Esophagus (tissue), 2 donors: ENCODE data around the gene CNMD. TPM values are rescaled to one million over a fixed set of nuclear protein-coding genes. Genes with fewer than 3 reads are reported as not detected.

Source experiments
- H3K27ac ChIP-seq, 2 donors: one replicate each; pipeline ENCODE4 v1.5.1; 2013; ENCODE audit warnings: low read depth in 2 of 2, mild to moderate bottlenecking in 2 of 2, inconsistent platforms in 1 of 2, low read length in 1 of 2, moderate library complexity in 1 of 2
- H3K27me3 ChIP-seq, 2 donors: one replicate each; pipeline ENCODE4 v1.6.1; 2013; ENCODE audit warnings: low read length in 2 of 2, control low read depth in 1 of 2, mild to moderate bottlenecking in 1 of 2; ENCODE audit not compliant: insufficient read depth in 2 of 2, control insufficient read depth in 1 of 2
- H3K36me3 ChIP-seq, 2 donors: one replicate each; pipeline ENCODE4 v1.6.1; 2013; ENCODE audit warnings: low read length in 1 of 2; ENCODE audit not compliant: control insufficient read depth in 2 of 2, insufficient read depth in 2 of 2
- H3K4me1 ChIP-seq, 2 donors: one replicate each; pipeline ENCODE4 v1.6.1; 2013; ENCODE audit warnings: low read length in 1 of 2; ENCODE audit not compliant: control insufficient read depth in 2 of 2, insufficient read depth in 2 of 2
- H3K4me3 ChIP-seq, 2 donors: one replicate each; pipeline ENCODE4 v1.5.1; 2013; ENCODE audit warnings: low read length in 2 of 2, mild to moderate bottlenecking in 2 of 2, low read depth in 1 of 2, moderate library complexity in 1 of 2
- H3K9me3 ChIP-seq, 2 donors: one replicate each; pipeline ENCODE4 v1.6.1; 2013; ENCODE audit warnings: mild to moderate bottlenecking in 2 of 2, low read depth in 1 of 2, low read length in 1 of 2, moderate library complexity in 1 of 2; ENCODE audit not compliant: control insufficient read depth in 2 of 2, insufficient read depth in 1 of 2
- WGBS, 2 donors: extraction: QIAGEN DNeasy Blood & Tissue Kit; methylation state at CpG; one replicate each; pipeline ENCODE4 v1.1.7; 2013; 5-methylcytosine and 5-hydroxymethylcytosine counted together
- polyA plus RNA-seq, 2 donors: library from polyadenylated mRNA; stranded (reverse); fragments of 200-250 nt; gene quantifications; one replicate each; pipeline ENCODE4 v1.2.3, GENCODE V29; 2013
- donor health status: healthy with polysubstance abuse.
- donor health status: Bipolar disorder and iron deficiency.

CNMD gene
- polyA plus RNA-seq, 2 donors: not detected

GRCh38 chr13:52780092-52780491, 40.5 kb upstream of the CNMD start:
- 77 to 80% methylated on average over 4 of the region's 4 CpGs for WGBS, 2 donors
- no peaks in the 10 kb centered on the region for H3K9me3 ChIP-seq
- H3K27me3 ChIP-seq: no peaks in the 10 kb centered on the region
- H3K36me3 ChIP-seq: no peaks in the 10 kb centered on the region
- no peaks in the 10 kb centered on the region for H3K4me1 ChIP-seq
- H3K27ac ChIP-seq: no peak overlapping the region
- H3K4me3 ChIP-seq: no peak overlapping the region

GRCh38 chr13:52779103-52779502, 39.5 kb upstream of the CNMD start:
- H3K9me3 ChIP-seq: no peaks in the 10 kb centered on the region
- H3K4me1 ChIP-seq: no peaks in the 10 kb centered on the region
- no peaks in the 10 kb centered on the region for H3K36me3 ChIP-seq
- no peak overlapping the region for H3K4me3 ChIP-seq
- 35 to 51% methylated on average over 11 of the region's 11 CpGs for WGBS, 2 donors
- H3K27me3 ChIP-seq: no peaks in the 10 kb centered on the region
- H3K27ac ChIP-seq: no peak overlapping the region

DNA sequence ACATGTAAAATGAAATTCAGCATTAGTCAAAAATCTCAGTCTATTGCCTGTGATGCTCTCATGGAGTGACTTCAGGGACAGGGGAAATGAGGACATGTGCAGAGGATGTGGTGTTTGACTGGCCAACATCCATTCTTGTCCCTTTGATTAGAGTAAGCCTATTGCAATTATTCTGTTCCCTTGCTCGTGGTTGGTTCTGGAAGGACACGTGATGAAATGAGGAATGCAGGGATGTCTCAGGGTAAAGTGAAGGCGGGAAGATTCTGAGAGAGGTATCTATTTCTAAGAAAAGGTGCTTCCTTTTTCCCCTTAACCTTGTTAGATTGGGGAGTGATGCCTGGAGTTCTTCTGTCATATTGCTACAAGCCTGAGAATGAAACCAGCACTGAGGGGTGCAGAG, 37.1 kb upstream of the CNMD start:
- no peaks in the 10 kb centered on the region for H3K27me3 ChIP-seq
- no peak overlapping the region for H3K27ac ChIP-seq
- H3K9me3 ChIP-seq: no peaks in the 10 kb centered on the region
- WGBS, 2 donors: 69 to 72% methylated on average over 3 of the region's 3 CpGs
- H3K4me3 ChIP-seq: no peak overlapping the region
- H3K4me1 ChIP-seq: no peaks in the 10 kb centered on the region
- no peaks in the 10 kb centered on the region for H3K36me3 ChIP-seq

DNA sequence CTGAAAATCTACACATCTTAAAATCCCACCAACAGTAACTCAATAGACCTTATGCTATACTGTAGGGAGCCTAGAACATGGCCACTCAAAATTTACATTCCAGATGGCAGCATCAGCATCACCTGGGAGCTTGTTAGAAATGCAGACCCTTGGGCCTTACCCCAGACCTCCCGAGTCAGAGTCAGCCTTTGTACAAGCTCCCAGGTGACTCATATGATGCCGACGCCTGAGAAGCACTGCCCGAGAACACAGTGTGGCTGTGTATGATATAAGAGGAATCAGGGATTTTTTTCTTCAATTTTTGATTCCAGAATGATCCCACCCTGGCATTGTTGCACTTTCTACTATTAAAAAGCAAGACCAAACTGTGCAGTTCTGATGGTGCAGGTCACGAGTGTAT, 35.9 kb upstream of the CNMD start:
- 56% methylated on average over 5 of the region's 5 CpGs for WGBS, 2 donors
- no peaks in the 10 kb centered on the region for H3K9me3 ChIP-seq

DNA sequence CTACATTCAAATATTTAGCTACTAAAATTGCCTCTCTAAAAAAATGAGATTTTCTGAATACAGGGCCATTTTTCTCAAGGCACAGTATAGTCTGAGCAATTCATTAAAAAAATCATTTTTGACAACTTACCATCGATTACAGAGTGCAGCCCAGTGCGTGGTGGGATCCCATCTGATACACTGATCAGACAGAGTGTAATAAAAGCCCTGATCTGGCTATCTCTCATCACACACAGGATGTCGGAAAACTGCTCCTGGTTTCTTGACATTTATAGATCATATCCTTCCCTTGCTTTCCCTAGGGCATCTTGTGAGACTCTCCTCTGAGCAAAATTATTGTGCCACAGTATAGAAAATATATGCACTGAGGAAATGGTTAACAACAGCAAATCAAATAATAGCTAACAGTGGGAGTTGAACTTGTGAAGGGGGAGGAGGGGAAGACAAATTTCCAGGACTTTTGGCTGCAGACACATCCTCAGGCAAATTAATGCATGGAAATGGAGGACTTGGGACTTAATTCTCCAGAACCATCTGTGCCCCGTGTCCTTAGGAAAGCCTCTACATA, 28.4 kb upstream of the CNMD start:
- H3K27me3 ChIP-seq: no peaks in the 10 kb centered on the region
- H3K36me3 ChIP-seq: no peaks in the 10 kb centered on the region
- H3K27ac ChIP-seq: no peak overlapping the region
- 71 to 74% methylated on average over 4 of the region's 4 CpGs for WGBS, 2 donors
- H3K4me3 ChIP-seq: no peak overlapping the region
- no peaks in the 10 kb centered on the region for H3K4me1 ChIP-seq
- peaks cover 0 to 3% of the 10 kb centered on the region in 2 donors for H3K9me3 ChIP-seq

More for the DNA sequence above, 35.9 kb upstream of the CNMD start:
- no peaks in the 10 kb centered on the region for H3K4me1 ChIP-seq
- no peak overlapping the region for H3K27ac ChIP-seq
- no peaks in the 10 kb centered on the region for H3K36me3 ChIP-seq
- no peak overlapping the region for H3K4me3 ChIP-seq
- no peaks in the 10 kb centered on the region for H3K27me3 ChIP-seq

- Histone ChIP-seq H3K4me3 (no peak overlapping the region), H3K4me1 (no peaks in the 10 kb centered on the region), H3K27me3 (no peaks in the 10 kb centered on the region), H3K36me3 (no peaks in the 10 kb centered on the region), H3K27ac (no peak overlapping the region), H3K9me3 (peaks cover 0 to 4% of the 10 kb centered on the region in 2 donors)
- 68 to 73% methylated on average over 11 of the region's 11 CpGs for WGBS, 2 donors
These were observed 26.2 kb upstream of the CNMD start for GRCh38 chr13:52765611-52766390.

GRCh38 chr13:52760077-52760476, 20.5 kb upstream of the CNMD start:
- Histone ChIP-seq H3K4me1 (no peaks in the 10 kb centered on the region), H3K27me3 (no peaks in the 10 kb centered on the region), H3K4me3 (no peak overlapping the region), H3K27ac (no peak overlapping the region), H3K36me3 (no peaks in the 10 kb centered on the region), H3K9me3 (peaks cover 0 to 4% of the 10 kb centered on the region in 2 donors)
- WGBS, 2 donors: 31 to 34% methylated on average over 2 of the region's 2 CpGs

DNA sequence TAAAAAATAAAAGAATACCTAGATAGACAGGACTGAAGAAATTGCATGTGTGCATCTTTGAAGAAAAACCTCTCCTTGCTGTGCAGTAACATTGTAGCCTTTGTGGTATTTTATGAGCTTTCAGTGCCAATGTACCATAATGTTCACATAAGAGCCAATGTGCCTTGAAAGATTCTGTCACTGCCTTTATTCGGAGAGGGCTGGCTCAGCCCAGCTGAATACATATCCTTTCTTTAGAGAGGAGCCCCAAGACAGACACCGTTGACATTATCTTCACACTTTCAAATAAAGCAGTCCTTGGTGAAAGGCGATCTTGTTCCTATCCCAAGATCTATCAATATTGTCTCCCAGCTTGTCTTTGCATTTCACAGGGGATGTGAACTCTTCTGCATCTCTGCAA, 18.5 kb upstream of the CNMD start:
- peaks cover 0 to 2% of the 10 kb centered on the region in 2 donors for H3K9me3 ChIP-seq
- no peak overlapping the region for H3K4me3 ChIP-seq
- H3K36me3 ChIP-seq: no peaks in the 10 kb centered on the region
- H3K4me1 ChIP-seq: no peaks in the 10 kb centered on the region
- H3K27ac ChIP-seq: no peak overlapping the region
- WGBS, 2 donors: 45 to 51% methylated on average over 3 of the region's 3 CpGs
- H3K27me3 ChIP-seq: no peaks in the 10 kb centered on the region

DNA sequence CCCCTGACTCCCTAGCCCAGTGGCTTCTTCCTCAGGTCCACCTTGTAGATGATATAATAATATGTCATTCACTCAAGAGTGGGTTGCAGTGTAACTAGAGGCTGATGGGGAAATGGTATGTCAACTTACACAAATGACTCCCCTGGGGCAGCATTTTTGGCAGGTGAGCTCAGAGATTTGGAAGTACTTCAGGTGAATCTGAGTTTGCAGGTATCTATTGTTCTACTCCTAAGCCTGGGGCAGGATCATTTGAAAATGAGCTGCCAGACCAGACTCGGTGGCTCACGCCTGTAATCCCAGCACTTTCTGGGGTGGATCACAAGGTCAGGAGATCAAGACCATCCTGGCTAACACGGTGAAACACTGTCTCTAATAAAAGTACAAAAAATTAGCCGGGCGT, 11.6 kb upstream of the CNMD start:
- H3K9me3 ChIP-seq: no peaks in the 10 kb centered on the region
- H3K27ac ChIP-seq: no peak overlapping the region
- 63 to 66% methylated on average over 5 of the region's 5 CpGs for WGBS, 2 donors
- H3K27me3 ChIP-seq: no peaks in the 10 kb centered on the region
- H3K4me3 ChIP-seq: no peak overlapping the region
- no peaks in the 10 kb centered on the region for H3K36me3 ChIP-seq
- H3K4me1 ChIP-seq: no peaks in the 10 kb centered on the region

DNA sequence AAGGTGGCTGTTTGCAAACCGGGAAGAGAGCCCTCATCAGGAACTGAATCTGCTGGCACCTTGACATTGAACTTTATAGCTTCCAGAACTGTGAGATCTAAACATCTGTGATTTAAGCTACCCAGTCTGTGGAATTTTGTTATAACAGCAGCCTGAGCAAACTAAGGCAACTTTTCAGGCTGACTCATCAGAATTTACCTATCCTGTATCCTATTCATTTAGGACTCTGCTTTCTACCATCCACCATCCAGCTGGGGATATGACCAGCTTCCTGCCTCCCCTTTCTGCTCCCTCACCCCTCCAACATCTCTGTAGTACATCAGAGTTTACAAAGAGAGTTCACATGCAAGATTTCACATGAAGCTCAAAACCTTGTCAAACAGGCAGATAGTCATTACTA, 11.1 kb upstream of the CNMD start:
- Histone ChIP-seq H3K4me1 (no peaks in the 10 kb centered on the region), H3K4me3 (no peak overlapping the region), H3K36me3 (no peaks in the 10 kb centered on the region), H3K27me3 (no peaks in the 10 kb centered on the region), H3K27ac (no peak overlapping the region), H3K9me3 (no peaks in the 10 kb centered on the region)
- WGBS, 2 donors: 71 to 74% methylated on average over 1 of the region's 1 CpG
